Liver (tissue), 3 donors: ENCODE results near the gene STIM2.

ENCODE experiments used
- HNF4G ChIP-seq: IDR thresholded peaks from 2 replicates; pipeline ENCODE4 v1.6.1; 2016; ENCODE audit warnings: antibody characterized with exemption
- RAD21 ChIP-seq, 2 donors: IDR thresholded peaks; 2 replicates each; pipeline ENCODE4 v1.6.1; 2016; ENCODE audit warnings: antibody characterized with exemption in 2 of 2, mild to moderate bottlenecking in 2 of 2
- SP1 ChIP-seq: IDR thresholded peaks from 2 replicates; pipeline ENCODE4 v1.6.1; 2018; ENCODE audit warnings: antibody characterized with exemption, mild to moderate bottlenecking
- TAF1 ChIP-seq: conservative IDR thresholded peaks from 2 replicates; pipeline ENCODE4 v1.6.1; 2016; ENCODE audit warnings: antibody characterized with exemption, mild to moderate bottlenecking
- TF ChIP-seq, protein P1 (sequence below): IDR thresholded peaks from 2 replicates; pipeline ENCODE4 v1.6.1; 2016; ENCODE audit warnings: antibody characterized with exemption
- TF ChIP-seq, protein P2 (sequence below): IDR thresholded peaks from 2 replicates; pipeline ENCODE4 v1.6.1; 2016; ENCODE audit warnings: antibody characterized with exemption, mild to moderate bottlenecking
- TF ChIP-seq, protein P3 (sequence below): IDR thresholded peaks from 2 replicates; pipeline ENCODE4 v1.6.1; 2016; ENCODE audit warnings: antibody characterized with exemption
- TF ChIP-seq, protein P4 (sequence below): fragments of 150-350 bp; IDR thresholded peaks from 2 replicates; pipeline ENCODE4 v1.5.1; 2017; ENCODE audit warnings: improper control_type of control experiment, low read depth, low read length; ENCODE audit not compliant: missing input control
- TF ChIP-seq, protein P5 (sequence below): IDR thresholded peaks from 2 replicates; pipeline ENCODE4 v1.6.1; 2016; ENCODE audit warnings: antibody characterized with exemption
- donor health status: healthy.
- donor health status: healthy.

DNA sequence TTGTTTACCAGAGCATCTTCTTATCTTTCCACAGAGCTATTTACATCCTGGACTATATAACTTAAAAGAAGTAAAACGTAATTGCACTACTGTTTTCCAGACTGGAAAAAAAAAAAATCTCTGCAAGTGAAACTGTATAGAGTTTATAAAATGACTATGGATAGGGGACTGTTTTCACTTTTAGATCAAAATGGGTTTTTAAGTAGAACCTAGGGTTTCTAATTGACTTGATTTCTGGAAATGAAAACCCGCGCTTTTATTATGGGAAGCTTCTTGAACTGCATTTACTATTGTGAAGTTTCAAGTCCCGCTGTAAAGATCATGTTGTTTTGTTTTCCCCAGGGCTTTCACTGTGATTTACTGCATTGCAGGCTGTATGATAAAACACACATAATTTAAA lies 162.7 kb downstream of the STIM2 start:
- no peak for TF ChIP-seq RAD21 (IDR thresholded peaks at IDR 0.05)
- TF ChIP-seq, protein P1, sequence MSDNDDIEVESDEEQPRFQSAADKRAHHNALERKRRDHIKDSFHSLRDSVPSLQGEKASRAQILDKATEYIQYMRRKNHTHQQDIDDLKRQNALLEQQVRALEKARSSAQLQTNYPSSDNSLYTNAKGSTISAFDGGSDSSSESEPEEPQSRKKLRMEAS: no peak
- TF ChIP-seq, protein P2, sequence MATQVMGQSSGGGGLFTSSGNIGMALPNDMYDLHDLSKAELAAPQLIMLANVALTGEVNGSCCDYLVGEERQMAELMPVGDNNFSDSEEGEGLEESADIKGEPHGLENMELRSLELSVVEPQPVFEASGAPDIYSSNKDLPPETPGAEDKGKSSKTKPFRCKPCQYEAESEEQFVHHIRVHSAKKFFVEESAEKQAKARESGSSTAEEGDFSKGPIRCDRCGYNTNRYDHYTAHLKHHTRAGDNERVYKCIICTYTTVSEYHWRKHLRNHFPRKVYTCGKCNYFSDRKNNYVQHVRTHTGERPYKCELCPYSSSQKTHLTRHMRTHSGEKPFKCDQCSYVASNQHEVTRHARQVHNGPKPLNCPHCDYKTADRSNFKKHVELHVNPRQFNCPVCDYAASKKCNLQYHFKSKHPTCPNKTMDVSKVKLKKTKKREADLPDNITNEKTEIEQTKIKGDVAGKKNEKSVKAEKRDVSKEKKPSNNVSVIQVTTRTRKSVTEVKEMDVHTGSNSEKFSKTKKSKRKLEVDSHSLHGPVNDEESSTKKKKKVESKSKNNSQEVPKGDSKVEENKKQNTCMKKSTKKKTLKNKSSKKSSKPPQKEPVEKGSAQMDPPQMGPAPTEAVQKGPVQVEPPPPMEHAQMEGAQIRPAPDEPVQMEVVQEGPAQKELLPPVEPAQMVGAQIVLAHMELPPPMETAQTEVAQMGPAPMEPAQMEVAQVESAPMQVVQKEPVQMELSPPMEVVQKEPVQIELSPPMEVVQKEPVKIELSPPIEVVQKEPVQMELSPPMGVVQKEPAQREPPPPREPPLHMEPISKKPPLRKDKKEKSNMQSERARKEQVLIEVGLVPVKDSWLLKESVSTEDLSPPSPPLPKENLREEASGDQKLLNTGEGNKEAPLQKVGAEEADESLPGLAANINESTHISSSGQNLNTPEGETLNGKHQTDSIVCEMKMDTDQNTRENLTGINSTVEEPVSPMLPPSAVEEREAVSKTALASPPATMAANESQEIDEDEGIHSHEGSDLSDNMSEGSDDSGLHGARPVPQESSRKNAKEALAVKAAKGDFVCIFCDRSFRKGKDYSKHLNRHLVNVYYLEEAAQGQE: no peak
- TF ChIP-seq, protein P3, sequence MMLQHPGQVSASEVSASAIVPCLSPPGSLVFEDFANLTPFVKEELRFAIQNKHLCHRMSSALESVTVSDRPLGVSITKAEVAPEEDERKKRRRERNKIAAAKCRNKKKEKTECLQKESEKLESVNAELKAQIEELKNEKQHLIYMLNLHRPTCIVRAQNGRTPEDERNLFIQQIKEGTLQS: no peak
- TF ChIP-seq HNF4G: no peak
- TF ChIP-seq, protein P4, sequence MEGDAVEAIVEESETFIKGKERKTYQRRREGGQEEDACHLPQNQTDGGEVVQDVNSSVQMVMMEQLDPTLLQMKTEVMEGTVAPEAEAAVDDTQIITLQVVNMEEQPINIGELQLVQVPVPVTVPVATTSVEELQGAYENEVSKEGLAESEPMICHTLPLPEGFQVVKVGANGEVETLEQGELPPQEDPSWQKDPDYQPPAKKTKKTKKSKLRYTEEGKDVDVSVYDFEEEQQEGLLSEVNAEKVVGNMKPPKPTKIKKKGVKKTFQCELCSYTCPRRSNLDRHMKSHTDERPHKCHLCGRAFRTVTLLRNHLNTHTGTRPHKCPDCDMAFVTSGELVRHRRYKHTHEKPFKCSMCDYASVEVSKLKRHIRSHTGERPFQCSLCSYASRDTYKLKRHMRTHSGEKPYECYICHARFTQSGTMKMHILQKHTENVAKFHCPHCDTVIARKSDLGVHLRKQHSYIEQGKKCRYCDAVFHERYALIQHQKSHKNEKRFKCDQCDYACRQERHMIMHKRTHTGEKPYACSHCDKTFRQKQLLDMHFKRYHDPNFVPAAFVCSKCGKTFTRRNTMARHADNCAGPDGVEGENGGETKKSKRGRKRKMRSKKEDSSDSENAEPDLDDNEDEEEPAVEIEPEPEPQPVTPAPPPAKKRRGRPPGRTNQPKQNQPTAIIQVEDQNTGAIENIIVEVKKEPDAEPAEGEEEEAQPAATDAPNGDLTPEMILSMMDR: no peak
- TF ChIP-seq SP1: no peak
- TF ChIP-seq, protein P5, sequence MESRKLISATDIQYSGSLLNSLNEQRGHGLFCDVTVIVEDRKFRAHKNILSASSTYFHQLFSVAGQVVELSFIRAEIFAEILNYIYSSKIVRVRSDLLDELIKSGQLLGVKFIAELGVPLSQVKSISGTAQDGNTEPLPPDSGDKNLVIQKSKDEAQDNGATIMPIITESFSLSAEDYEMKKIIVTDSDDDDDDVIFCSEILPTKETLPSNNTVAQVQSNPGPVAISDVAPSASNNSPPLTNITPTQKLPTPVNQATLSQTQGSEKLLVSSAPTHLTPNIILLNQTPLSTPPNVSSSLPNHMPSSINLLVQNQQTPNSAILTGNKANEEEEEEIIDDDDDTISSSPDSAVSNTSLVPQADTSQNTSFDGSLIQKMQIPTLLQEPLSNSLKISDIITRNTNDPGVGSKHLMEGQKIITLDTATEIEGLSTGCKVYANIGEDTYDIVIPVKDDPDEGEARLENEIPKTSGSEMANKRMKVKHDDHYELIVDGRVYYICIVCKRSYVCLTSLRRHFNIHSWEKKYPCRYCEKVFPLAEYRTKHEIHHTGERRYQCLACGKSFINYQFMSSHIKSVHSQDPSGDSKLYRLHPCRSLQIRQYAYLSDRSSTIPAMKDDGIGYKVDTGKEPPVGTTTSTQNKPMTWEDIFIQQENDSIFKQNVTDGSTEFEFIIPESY: no peak
- TF ChIP-seq TAF1: no peak
